Spleen (tissue), 11 donors: ENCODE results near the gene GPR180. TPM values are rescaled to one million over a fixed set of nuclear protein-coding genes. Genes with fewer than 3 reads are reported as not detected.

Source experiments
- DNase-seq: peaks from one replicate; pipeline ENCODE4 v3.0.0-alpha.2; 2020
- H3K27ac ChIP-seq, 8 donors: fragments of 200-600 bp; sonication (generic) in 7 of 8; 1 replicate in 4 of 8; 2 replicates in 4 of 8; pipeline versions ENCODE4 v1.5.0 to v1.8.0; 2016 to 2021; ENCODE audit warnings: inconsistent platforms in 4 of 8, mild to moderate bottlenecking in 4 of 8, moderate library complexity in 1 of 8
- H3K27me3 ChIP-seq, 7 donors: fragments of 200-600 bp; sonication (generic) in 6 of 7; replicated peaks in 1 of 7; 1 replicate in 4 of 7; 2 replicates in 3 of 7; pipeline versions ENCODE4 v1.5.0 to v1.8.0; 2016 to 2021; ENCODE audit warnings: inconsistent platforms in 3 of 7, mild to moderate bottlenecking in 1 of 7
- H3K36me3 ChIP-seq, 6 donors: fragments of 200-600 bp; sonication (generic) in 5 of 6; 1 replicate in 4 of 6; 2 replicates in 2 of 6; pipeline versions ENCODE4 v1.5.0 to v1.8.0; 2016 to 2021; ENCODE audit warnings: inconsistent platforms in 2 of 6
- H3K4me1 ChIP-seq, 6 donors: fragments of 200-600 bp; sonication (generic) in 5 of 6; 1 replicate in 3 of 6; 2 replicates in 3 of 6; pipeline versions ENCODE4 v1.5.0 to v1.8.0; 2016 to 2021; ENCODE audit warnings: inconsistent platforms in 3 of 6
- H3K4me3 ChIP-seq, 8 donors: fragments of 200-600 bp; sonication (generic) in 7 of 8; 1 replicate in 4 of 8; 2 replicates in 4 of 8; pipeline versions ENCODE4 v1.5.0 to v1.8.0; 2016 to 2021; ENCODE audit warnings: inconsistent platforms in 4 of 8, mild to moderate bottlenecking in 4 of 8, moderate library complexity in 2 of 8
- H3K9me3 ChIP-seq, 8 donors: fragments of 200-600 bp; sonication (generic) in 7 of 8; 1 replicate in 4 of 8; 2 replicates in 4 of 8; pipeline versions ENCODE4 v1.5.0 to v1.8.0; 2016 to 2021; ENCODE audit warnings: inconsistent platforms in 4 of 8
- CTCF ChIP-seq, 11 experiments: fragments of 200-600 bp in 7 of 11; fragments of 450-650 bp in 4 of 11; sonication (generic) in 4 of 11; IDR thresholded peaks in 8 of 11; conservative IDR thresholded peaks in 3 of 11; 1 replicate in 7 of 11; 2 replicates in 4 of 11; pipeline versions ENCODE4 v1.4.0 to v1.8.0; 2016 to 2021; ENCODE audit warnings: antibody characterized with exemption in 11 of 11, inconsistent platforms in 4 of 11, mild to moderate bottlenecking in 1 of 11
- POLR2A ChIP-seq, 3 donors: fragments of 450-650 bp; IDR thresholded peaks; one replicate each; pipeline ENCODE4 v1.5.1; 2017; ENCODE audit warnings: antibody characterized with exemption in 3 of 3, mild to moderate bottlenecking in 1 of 3
- POLR2AphosphoS5 ChIP-seq, 3 donors: sonication (generic); formaldehyde crosslinking; IDR thresholded peaks; one replicate each; pipeline ENCODE4 v1.5.1; 2017; ENCODE audit warnings: antibody characterized with exemption in 3 of 3
- WGBS, 5 donors: extraction: QIAGEN DNeasy Blood & Tissue Kit in 3 of 5; methylation state at CpG; one replicate each; pipeline versions ENCODE4 v1.1.5 to v1.1.7; 2013 to 2018; 5-methylcytosine and 5-hydroxymethylcytosine counted together
- intact Hi-C: fragments of 100-400 bp; cut with DNase I; formaldehyde crosslinking; loops from one replicate; pipeline ENCODE4 v1.15.0; 2023; ENCODE audit warnings: low total_unique reads
- polyA plus RNA-seq, 3 donors: library from polyadenylated mRNA; stranded (reverse); fragments of 200-250 nt; gene quantifications; one replicate each; pipeline ENCODE4 v1.2.1, GENCODE V29; 2013
- total RNA-seq, 7 donors: library from RNA; depleted of rRNA in 3 of 7; stranded (reverse); fragments of >200 nt in 3 of 7; fragmentation: NEBNext Ultra II Directional in 4 of 7; extraction: Animal tissue kit (Norgen Biotek cat#: 25700) in 4 of 7; gene quantifications; one replicate each; pipeline versions ENCODE4 v1.1.0 to v1.2.1, GENCODE V29; 2016 to 2021
- donor health status: healthy with polysubstance abuse.
- donor health status: DM: no; HTN: no; CAD: no; lungs with moderate emphysema.
- donor health status: DM: no; HTN: no; CAD: no.
- donor health status: Bipolar disorder and iron deficiency.
- donor health status: healthy.
- donor health status: DM: no; HTN: no; CAD: no.
- donor health status: DM: yes; HTN: yes; CAD: no.

Gene GPR180
- total and polyA plus RNA-seq, 10 donors: 1.2 to 8.6 (median 4.2) TPM

- WGBS, 5 donors: 59 to 97% (median 82%) methylated on average over 1 of the region's 1 CpG
- no peak overlapping the region for H3K4me3 ChIP-seq
Observed at GRCh38 chr13:94656766-94657165, 55.1 kb downstream of the GPR180 start.

DNA sequence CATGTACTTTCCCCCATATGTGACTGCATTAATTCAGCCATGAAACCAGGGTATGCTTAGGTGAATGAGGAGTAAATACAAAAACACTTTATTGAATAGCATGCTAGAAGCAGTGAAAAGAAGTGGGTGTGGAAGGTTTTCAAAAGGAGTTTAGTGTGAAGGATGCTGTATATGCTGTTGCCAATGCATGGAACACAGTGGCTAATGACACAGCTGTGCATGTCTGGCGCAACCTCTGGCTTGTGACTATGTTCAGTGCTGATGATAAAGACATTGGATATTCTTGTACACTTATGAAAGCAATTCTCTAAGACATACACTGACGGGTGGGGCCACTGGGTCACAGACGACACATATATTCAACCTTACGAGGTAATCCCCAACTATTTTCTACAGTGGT, 55.5 kb downstream of the GPR180 start:
- WGBS, 5 donors: 78 to 95% (median 91%) methylated on average over 4 of the region's 4 CpGs
- peaks cover 0 to 7% (median 0%) of the 10 kb centered on the region in 8 donors for H3K9me3 ChIP-seq
- H3K4me3 ChIP-seq: no peak overlapping the region
- no peaks in the 10 kb centered on the region for H3K4me1 ChIP-seq
- no peaks in the 10 kb centered on the region for H3K36me3 ChIP-seq
- DNase-seq: no peak
- H3K27ac ChIP-seq: no peak overlapping the region
- no peak for TF ChIP-seq CTCF (IDR thresholded peaks at IDR 0.05 in 8 of 11, conservative IDR thresholded peaks at IDR 0.05 in 3 of 11)
- TF ChIP-seq POLR2A (IDR thresholded peaks at IDR 0.05): no peak
- H3K27me3 ChIP-seq: peaks cover 0 to 15% (median 0%) of the 10 kb centered on the region in 7 donors
- intact Hi-C loops: no loop called here

More at GRCh38 chr13:94656766-94657165, 55.1 kb downstream of the GPR180 start:
- H3K27me3 ChIP-seq: peaks cover 0 to 11% (median 0%) of the 10 kb centered on the region in 7 donors
- DNase-seq: no peak
- TF ChIP-seq POLR2A (IDR thresholded peaks at IDR 0.05) (no peak), CTCF (IDR thresholded peaks at IDR 0.05 in 8 of 11, conservative IDR thresholded peaks at IDR 0.05 in 3 of 11) (no peak), POLR2AphosphoS5 (IDR thresholded peaks at IDR 0.05) (no peak)
- intact Hi-C loops: no loop called here
- H3K36me3 ChIP-seq: no peaks in the 10 kb centered on the region
- H3K27ac ChIP-seq: no peak overlapping the region
- H3K9me3 ChIP-seq: peaks cover 0 to 7% (median 0%) of the 10 kb centered on the region in 8 donors
- H3K4me1 ChIP-seq: no peaks in the 10 kb centered on the region

GRCh38 chr13:94658926-94659597, 57.4 kb downstream of the GPR180 start:
- 76 to 95% (median 90%) methylated on average over 1 of the region's 1 CpG for WGBS, 5 donors
- H3K36me3 ChIP-seq: no peaks in the 10 kb centered on the region
- TF ChIP-seq POLR2A (IDR thresholded peaks at IDR 0.05) (no peak), POLR2AphosphoS5 (IDR thresholded peaks at IDR 0.05) (no peak), CTCF (IDR thresholded peaks at IDR 0.05 in 8 of 11, conservative IDR thresholded peaks at IDR 0.05 in 3 of 11) (no peak)
- no peaks in the 10 kb centered on the region for H3K4me1 ChIP-seq
- no peak for DNase-seq
- peaks cover 0 to 24% (median 0%) of the 10 kb centered on the region in 7 donors for H3K27me3 ChIP-seq
- H3K4me3 ChIP-seq: no peak overlapping the region
- peaks cover 0 to 7% (median 0%) of the 10 kb centered on the region in 8 donors for H3K9me3 ChIP-seq
- intact Hi-C loops: no loop called here
- H3K27ac ChIP-seq: no peak overlapping the region

DNA sequence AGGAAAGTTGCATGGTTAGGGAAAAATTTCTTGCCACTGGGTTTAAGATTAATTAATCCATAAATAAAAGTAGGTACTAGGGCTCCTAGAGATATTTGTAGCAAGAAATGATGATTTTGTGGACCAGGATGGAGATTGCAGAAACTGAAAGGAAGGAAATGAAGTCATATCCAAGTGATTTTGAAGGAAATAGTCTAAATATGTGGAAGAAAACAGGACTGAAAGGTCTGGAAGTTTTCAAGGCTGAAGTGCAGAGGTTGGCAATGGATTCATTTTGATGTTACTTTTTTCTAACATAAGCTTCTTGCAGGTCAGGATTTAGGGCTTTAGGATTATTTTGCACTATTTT, 57.9 kb downstream of the GPR180 start:
- Histone ChIP-seq H3K4me1 (no peaks in the 10 kb centered on the region), H3K27me3 (peaks cover 0 to 24% (median 0%) of the 10 kb centered on the region in 7 donors), H3K9me3 (peaks cover 0 to 7% (median 0%) of the 10 kb centered on the region in 8 donors), H3K4me3 (no peak overlapping the region), H3K36me3 (no peaks in the 10 kb centered on the region), H3K27ac (no peak overlapping the region)
- intact Hi-C loops: no loop called here
- no peak for DNase-seq
- TF ChIP-seq POLR2A (IDR thresholded peaks at IDR 0.05): no peak
- TF ChIP-seq POLR2AphosphoS5 (IDR thresholded peaks at IDR 0.05): no peak
- TF ChIP-seq CTCF (IDR thresholded peaks at IDR 0.05 in 8 of 11, conservative IDR thresholded peaks at IDR 0.05 in 3 of 11): no peak
